Measurements from ENCODE around the gene CYP2S1. TPM values are rescaled to one million over a fixed set of nuclear protein-coding genes. Genes with fewer than 3 reads are reported as not detected.

Gene CYP2S1
- total RNA-seq, 2 experiments from 2014 or later = 0.78 to 0.82 TPM

DNA sequence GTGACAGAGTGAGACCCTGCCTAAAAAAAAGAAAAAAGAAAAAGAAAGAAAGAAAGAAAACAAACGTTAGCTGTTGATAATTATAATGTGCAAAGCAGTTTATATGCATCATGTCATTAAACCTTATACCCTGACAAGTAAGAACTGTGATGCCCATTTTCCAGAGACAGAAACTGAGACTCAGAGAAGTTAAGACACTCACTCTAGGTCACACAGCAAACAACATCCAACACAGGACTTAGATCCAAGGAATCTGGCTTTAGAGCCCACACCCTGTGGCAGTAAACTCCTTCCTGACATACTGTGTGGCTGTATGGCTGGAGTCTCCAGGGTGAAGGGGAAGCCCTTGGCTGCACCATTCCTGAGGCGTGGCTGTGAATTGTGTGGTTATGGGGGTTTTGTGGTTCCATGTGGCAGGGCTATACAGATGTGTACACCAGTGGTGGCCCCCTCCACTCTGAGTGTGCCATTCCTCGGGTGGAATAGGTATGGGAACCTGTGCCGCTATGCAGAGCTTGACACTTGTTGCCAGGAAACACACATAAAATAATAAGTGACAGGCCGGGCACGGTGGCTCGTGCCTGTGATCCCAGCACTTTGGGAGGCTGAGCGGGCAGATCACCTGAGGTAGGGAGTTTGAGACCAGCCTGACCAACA is 41.6 kb downstream of the CYP2S1 start:
- Mint-ChIP-seq H3K27ac (no peak overlapping the region), H3K27me3 (peaks cover 6% of the 10 kb centered on the region), H3K4me3 (no peak overlapping the region), H3K36me3 (ENCODE audit: low read depth) (no peaks in the 10 kb centered on the region), H3K4me1 (ENCODE audit: low read depth) (no peaks in the 10 kb centered on the region), H3K9me3 (no peaks in the 10 kb centered on the region)
- Histone ChIP-seq H3K27me3 (ENCODE audit: control insufficient read depth in 1 of 2, insufficient read depth in 2 of 2, low read length in 2 of 2) (no peaks in the 10 kb centered on the region), H3K4me3 (ENCODE audit: low read length) (no peak overlapping the region), H3K4me1 (ENCODE audit: insufficient read depth, low read length) (no peaks in the 10 kb centered on the region), H3K27ac (ENCODE audit: low read depth in 1 of 2, low read length in 2 of 2) (no peak overlapping the region), H3K36me3 (ENCODE audit: insufficient read depth, low read length) (no peaks in the 10 kb centered on the region), H3K9me3 (ENCODE audit: control insufficient read depth in 1 of 2, insufficient read depth in 1 of 2, low read length in 2 of 2) (no peaks in the 10 kb centered on the region)
- TF ChIP-seq, protein P1, sequence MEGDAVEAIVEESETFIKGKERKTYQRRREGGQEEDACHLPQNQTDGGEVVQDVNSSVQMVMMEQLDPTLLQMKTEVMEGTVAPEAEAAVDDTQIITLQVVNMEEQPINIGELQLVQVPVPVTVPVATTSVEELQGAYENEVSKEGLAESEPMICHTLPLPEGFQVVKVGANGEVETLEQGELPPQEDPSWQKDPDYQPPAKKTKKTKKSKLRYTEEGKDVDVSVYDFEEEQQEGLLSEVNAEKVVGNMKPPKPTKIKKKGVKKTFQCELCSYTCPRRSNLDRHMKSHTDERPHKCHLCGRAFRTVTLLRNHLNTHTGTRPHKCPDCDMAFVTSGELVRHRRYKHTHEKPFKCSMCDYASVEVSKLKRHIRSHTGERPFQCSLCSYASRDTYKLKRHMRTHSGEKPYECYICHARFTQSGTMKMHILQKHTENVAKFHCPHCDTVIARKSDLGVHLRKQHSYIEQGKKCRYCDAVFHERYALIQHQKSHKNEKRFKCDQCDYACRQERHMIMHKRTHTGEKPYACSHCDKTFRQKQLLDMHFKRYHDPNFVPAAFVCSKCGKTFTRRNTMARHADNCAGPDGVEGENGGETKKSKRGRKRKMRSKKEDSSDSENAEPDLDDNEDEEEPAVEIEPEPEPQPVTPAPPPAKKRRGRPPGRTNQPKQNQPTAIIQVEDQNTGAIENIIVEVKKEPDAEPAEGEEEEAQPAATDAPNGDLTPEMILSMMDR (IDR thresholded peaks at IDR 0.05) = no peak
- DNase-seq (no peak), ATAC-seq (ENCODE audit: poor library complexity) (no peak)
- CTCF ChIA-PET = no interaction called here
- intact Hi-C loops (cut with DNase I, micrococcal nuclease) = no loop called here
- POLR2A ChIA-PET = interaction anchor here (1.0 kb wide), 1 partner anchor 29 kb away, joined by 4 read pairs; the partner anchor contains the start of gene HNRNPUL1

DNA sequence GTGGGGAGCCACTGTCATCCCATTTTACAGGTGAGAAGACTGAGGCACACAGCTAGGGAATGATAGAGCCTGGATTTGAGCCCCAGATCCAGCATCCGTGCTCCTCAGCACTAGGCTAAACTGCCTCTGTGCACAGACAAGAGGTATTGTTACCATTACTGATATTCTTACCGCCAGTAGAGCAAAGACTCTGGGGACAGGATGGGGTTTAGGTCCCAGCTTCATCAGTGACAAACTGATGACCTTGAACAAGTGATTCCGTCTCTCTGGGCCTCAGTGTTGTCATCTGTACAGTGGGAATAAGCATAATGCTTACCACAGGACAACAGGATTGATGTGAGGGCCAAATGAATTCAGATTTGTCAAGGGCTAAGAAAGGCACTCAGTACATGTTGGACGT is 42.5 kb downstream of the CYP2S1 start:
- Mint-ChIP-seq H3K27ac (no peak overlapping the region), H3K27me3 (peaks cover 6% of the 10 kb centered on the region), H3K4me1 (ENCODE audit: low read depth) (no peaks in the 10 kb centered on the region), H3K9me3 (no peaks in the 10 kb centered on the region), H3K36me3 (ENCODE audit: low read depth) (no peaks in the 10 kb centered on the region), H3K4me3 (no peak overlapping the region)
- Histone ChIP-seq H3K36me3 (ENCODE audit: insufficient read depth, low read length) (no peaks in the 10 kb centered on the region), H3K4me3 (ENCODE audit: low read length) (no peak overlapping the region), H3K4me1 (ENCODE audit: insufficient read depth, low read length) (no peaks in the 10 kb centered on the region), H3K9me3 (ENCODE audit: control insufficient read depth in 1 of 2, insufficient read depth in 1 of 2, low read length in 2 of 2) (no peaks in the 10 kb centered on the region), H3K27me3 (ENCODE audit: control insufficient read depth in 1 of 2, insufficient read depth in 2 of 2, low read length in 2 of 2) (no peaks in the 10 kb centered on the region), H3K27ac (ENCODE audit: low read depth in 1 of 2, low read length in 2 of 2) (no peak overlapping the region)
- ATAC-seq (ENCODE audit: poor library complexity) (no peak), DNase-seq (no peak)
- POLR2A ChIA-PET = interaction anchor here (1.0 kb wide), 1 partner anchor 28 kb away, joined by 4 read pairs; the partner anchor contains the start of gene HNRNPUL1
- CTCF ChIA-PET = no interaction called here
- TF ChIP-seq, protein P1 (IDR thresholded peaks at IDR 0.05) = no peak
- intact Hi-C loops (cut with DNase I, micrococcal nuclease) = no loop called here

DNA sequence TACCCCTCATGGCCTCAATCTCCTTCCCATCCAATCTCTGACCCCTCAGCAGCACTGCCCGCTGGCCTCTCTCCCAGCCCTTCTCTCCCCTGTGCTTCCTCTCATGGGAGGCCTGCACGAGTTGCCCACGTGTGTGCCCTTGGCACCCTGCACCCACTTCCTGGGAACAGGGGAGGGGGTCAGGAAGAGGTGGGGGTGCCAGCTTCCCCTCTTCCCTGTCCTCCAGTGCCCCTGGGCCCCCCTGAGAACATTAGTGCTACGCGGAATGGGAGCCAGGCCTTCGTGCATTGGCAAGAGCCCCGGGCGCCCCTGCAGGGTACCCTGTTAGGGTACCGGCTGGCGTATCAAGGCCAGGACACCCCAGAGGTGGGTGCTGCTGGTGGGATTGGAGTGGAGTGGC is 45.2 kb downstream of the CYP2S1 start:
- ChIA-PET POLR2A (no interaction called here), CTCF (no interaction called here)
- no peak overlapping the region for H3K27ac Mint-ChIP-seq
- TF ChIP-seq, protein P1 (IDR thresholded peaks at IDR 0.05) = no peak
- no peaks in the 10 kb centered on the region for H3K36me3 Mint-ChIP-seq (ENCODE audit: low read depth)
- no peaks in the 10 kb centered on the region for H3K9me3 Mint-ChIP-seq
- no peak for ATAC-seq (ENCODE audit: poor library complexity)
- no peaks in the 10 kb centered on the region for H3K36me3 ChIP-seq (ENCODE audit: insufficient read depth, low read length)
- peaks cover 6% of the 10 kb centered on the region for H3K27me3 Mint-ChIP-seq
- intact Hi-C loops (cut with DNase I, micrococcal nuclease) = no loop called here
- H3K4me3 Mint-ChIP-seq = no peak overlapping the region
- H3K4me1 ChIP-seq (ENCODE audit: insufficient read depth, low read length) = no peaks in the 10 kb centered on the region
- H3K27me3 ChIP-seq (ENCODE audit: control insufficient read depth in 1 of 2, insufficient read depth in 2 of 2, low read length in 2 of 2) = no peaks in the 10 kb centered on the region
- no peak overlapping the region for H3K27ac ChIP-seq (ENCODE audit: low read depth in 1 of 2, low read length in 2 of 2)
- no peak overlapping the region for H3K4me3 ChIP-seq (ENCODE audit: low read length)
- DNase-seq = no peak
- H3K4me1 Mint-ChIP-seq (ENCODE audit: low read depth) = no peaks in the 10 kb centered on the region
- no peaks in the 10 kb centered on the region for H3K9me3 ChIP-seq (ENCODE audit: control insufficient read depth in 1 of 2, insufficient read depth in 1 of 2, low read length in 2 of 2)
